GM18498 (cell line): ENCODE results near the gene HEPACAM.
"Not testable (repeated sequence)": the region's sequence is repeated elsewhere in the genome, so short reads cannot be mapped to it uniquely, and the experiment has no call there.

Experiments used
- ATAC-seq: cut with Tn5 transposase; IDR thresholded peaks from one replicate; pipeline ENCODE4 v1.9.1; 2021; ENCODE audit warnings: mild to moderate bottlenecking, moderate library complexity; ENCODE audit not compliant: unreplicated experiment

Gene HEPACAM

GRCh38 chr11:124935548-124936514 is at the start of gene HEPACAM:
TSS of gene HEPACAM (minus strand) at chr11:124936047. CDS start at chr11:124936006, 41 bp downstream.
- ATAC-seq: no peak

- ATAC-seq: no peak
Measured at GRCh38 chr11:124984512-124984854, 48.6 kb upstream of the HEPACAM start.

GRCh38 chr11:124983674-124984511 is 48.0 kb upstream of the HEPACAM start:
- no peak for ATAC-seq

DNA sequence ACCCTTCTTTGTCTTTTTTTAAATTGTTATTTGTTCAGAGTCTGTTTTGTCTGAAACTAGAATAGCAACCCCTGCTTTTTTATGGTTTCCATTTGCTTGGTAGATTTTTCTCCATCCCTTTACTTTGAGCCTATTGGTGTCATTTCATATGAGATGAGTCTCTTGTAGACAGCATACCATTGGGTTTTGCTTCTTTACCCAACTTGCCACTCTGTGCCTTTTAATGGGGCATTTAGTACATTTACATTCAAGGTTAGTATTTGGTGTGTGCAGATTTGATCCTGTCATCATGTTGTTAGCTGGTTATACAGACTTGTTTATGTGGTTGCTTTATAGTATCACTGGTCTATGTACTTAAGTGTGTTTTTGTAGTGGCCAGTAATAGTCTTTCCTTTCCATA is 46.2 kb upstream of the HEPACAM start:
- no peak for ATAC-seq

- ATAC-seq: no peak
Measured at GRCh38 chr11:124978316-124978715, 42.5 kb upstream of the HEPACAM start.

GRCh38 chr11:124977006-124977405 is 41.2 kb upstream of the HEPACAM start:
- no peak for ATAC-seq

GRCh38 chr11:124976531-124976930 is 40.7 kb upstream of the HEPACAM start:
- ATAC-seq: no peak

GRCh38 chr11:124971810-124972209 is 36.0 kb upstream of the HEPACAM start:
- no peak for ATAC-seq

GRCh38 chr11:124970925-124971324 is 35.1 kb upstream of the HEPACAM start:
- ATAC-seq: no peak

- ATAC-seq: not testable (repeated sequence)
Measured at GRCh38 chr11:124968197-124968596, 32.4 kb upstream of the HEPACAM start.

GRCh38 chr11:124961972-124962609 is 26.2 kb upstream of the HEPACAM start:
- ATAC-seq: peak; percentile 93

DNA sequence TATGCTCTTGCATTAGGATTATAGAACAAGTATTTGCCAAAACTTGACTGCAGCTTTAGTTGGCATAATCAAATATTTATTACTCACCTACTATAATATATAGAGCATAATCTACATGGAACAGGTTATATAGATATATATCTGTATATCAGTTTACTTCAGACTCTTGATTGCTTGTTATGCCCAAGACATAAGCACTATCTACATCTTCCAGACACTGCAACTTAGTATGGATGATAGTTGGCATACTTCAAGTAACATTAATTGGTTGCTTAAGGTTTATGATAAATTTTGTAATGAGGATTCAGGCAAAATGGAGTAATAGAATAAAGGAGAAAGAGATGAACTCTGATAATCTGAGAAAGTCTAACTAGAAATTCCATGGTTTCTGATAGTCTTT is 19.2 kb upstream of the HEPACAM start:
- no peak for ATAC-seq

- ATAC-seq: no peak
Measured at GRCh38 chr11:124954590-124954955, 18.7 kb upstream of the HEPACAM start.

DNA sequence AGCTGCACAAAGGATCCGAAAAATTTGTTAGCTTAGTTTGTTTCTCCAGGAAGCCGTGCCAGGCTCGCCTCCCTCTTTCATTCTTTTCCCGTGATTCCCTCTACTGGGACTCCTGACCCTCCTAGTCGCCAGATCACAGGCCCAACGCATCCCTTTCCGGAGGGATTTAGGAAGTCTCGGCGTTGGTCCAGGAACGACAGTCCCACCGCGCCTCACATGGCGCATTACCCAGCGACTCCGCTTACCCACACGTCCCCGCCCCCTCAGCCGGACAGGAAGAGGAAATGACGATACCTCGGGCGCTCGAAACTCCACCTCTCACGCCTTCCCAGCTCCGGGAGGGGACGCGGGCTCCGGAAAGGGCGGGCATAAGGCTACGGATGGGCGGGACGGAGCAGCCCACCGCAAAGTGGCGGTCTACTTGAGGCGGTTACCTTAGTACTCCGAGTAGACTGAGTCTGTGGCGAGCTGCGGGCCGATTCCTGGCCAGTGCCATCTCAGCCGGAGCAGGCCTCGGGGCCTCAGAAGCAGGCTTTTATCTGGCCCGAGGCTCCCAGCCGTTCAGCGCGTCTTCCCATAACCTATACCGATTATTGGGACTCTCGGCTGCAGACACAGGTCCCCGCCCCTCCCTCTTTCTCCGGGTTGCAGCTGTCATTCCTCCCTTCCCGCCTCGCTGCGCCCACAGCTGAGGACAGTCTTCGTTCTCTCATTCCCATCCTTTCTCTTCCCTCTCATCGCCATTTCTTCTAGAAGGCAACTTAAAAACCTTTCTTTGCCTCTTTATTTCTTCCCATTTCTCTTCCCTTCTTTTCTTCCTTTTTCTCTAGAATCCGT is 18.1 kb upstream of the HEPACAM start, which contains the start of gene CCDC15:
Gene CCDC15, plus strand, starts transcription at position 450 of the 837 bp plus-strand sequence. CDS start 531 bp downstream, outside the sequence.
- ATAC-seq: peak; percentile 100

DNA sequence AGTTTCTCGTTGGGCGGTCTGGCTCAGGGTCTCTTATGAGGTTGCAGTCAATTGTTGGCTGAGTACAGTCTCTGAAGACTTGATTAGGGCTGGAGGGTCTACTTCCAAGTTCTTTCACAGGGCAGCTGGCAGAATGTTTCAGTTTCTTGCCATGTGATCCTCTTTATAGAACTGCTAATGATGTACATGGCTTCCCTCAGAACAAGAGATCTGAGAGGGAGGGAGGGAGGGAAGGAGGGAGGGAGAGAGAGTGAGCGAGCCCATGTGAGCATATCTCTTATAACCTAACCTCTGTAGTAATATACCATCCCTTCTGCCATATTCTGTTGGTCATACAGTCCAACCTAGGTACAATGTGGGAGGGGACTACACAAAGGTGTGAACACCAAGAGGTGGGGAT is 15.5 kb upstream of the HEPACAM start:
- no peak for ATAC-seq

DNA sequence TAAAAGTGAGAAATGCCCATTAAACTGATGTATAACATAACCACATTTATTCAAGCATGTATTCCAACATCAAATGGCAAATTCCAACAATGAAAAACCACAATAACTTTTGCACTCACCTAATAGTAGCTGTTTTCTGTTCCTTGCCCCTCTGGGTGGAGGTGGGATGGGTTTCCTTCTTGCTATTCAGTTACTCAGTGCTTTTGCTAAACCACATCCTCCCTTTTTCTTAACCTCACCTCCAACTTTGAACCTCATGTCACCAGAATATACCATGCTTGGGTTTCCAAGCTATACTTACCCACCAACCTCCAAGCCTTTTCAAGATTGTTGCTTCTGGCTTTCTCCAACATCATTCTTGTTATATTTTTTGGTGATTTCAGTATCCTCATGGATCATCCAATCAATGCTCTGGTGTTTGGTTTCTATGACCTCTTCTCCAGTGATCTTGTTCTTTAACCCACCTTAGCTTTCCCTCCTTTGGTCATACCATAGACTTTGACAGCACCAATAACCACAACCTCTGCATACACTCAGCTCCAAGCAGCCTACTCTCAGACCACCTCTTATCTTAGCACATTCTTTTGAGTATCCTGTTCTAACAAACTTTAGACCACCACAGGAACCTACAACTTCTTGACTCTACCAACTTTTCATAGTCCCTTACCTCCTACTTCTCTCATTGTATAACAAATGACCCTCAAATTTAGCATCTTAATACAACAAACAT is 14.9 kb upstream of the HEPACAM start:
- no peak for ATAC-seq

- ATAC-seq: no peak
Measured at GRCh38 chr11:124946735-124947141, 10.9 kb upstream of the HEPACAM start.

DNA sequence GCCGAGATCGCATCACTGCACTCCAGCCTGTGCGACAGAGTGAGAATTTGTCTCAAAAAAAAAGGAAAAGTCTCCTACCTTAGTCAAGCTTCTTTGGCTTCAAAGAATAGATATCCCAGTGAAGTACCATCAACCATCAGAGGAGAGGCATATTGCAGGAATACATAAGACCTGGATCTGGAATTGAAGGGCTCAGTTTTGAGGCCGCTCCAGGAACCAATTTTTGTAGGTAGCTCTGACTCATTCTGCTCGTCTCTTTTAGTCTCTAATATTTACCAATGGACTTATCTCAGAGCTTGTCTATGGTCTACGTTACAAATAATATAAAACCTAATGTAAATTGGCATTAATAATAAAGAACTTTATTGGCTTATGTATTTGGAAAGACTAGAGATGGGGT is 10.0 kb upstream of the HEPACAM start:
- no peak for ATAC-seq

GRCh38 chr11:124944565-124944964 is 8.7 kb upstream of the HEPACAM start:
- no peak for ATAC-seq

DNA sequence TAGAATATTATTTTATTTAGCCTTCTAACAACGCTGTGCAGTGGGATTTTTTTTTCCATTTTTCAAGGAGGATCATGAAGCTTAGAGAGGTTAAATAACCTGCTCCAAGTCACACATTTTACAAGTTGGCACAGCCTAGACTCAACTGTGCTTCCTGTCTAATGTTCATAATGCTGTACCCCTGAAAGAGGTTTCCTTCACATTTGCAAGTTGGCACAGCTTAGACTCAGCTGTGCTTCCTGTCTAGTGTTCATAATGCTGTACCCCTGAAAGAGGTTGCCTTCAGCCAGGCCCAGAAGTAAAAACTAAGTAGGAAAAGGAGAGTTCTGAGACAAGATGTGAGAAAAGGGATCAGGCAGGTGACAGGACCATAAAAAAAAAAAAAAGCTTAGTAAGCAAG is 7.9 kb upstream of the HEPACAM start:
- no peak for ATAC-seq
